ENCODE data around the gene RIN1.
"Not testable (repeated sequence)": the region's sequence is repeated elsewhere in the genome, so short reads cannot be mapped to it uniquely, and the experiment has no call there.

The RIN1 gene

DNA sequence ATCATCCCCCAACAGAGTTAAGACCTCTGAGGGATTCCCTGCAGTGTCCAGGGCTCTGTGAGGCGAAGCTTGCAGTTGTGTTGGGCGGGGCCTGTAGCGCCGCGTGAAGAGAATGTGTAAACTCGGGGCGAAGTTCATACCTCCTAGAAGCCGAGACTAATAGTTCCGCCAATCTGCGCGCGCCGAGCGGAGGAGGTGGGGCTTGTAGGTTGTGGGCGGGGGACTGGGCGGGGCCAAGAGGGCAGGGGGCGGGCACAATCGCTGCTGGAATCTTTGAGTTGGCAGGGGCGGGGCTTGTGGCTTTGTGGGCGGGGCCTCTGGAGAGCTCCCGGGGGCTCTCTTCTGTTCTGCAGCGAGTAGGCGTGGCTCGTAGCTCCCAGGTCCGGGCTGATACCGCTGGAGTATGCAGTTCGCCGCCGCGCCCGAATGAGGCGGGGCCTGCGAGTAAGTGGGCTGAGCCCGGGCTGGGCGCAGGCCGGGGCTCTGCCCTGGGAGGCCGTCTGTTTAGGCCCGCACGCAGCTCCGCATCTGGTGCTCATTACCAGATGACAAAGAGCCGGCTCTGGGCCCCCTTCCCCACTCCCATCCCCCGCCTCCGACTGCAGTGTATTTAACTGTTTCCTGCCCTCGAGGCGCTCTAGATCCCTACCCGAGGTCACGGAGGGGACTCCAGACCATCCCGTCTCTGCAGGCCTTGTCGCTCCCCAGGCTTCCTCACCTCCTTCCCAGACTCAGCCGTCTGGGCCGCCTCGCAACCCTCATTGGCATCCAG, 23.5 kb downstream of the RIN1 start:
- Histone ChIP-seq H3K4me3 (ENCODE audit: insufficient read depth, low read depth, low read length, poor library complexity, severe bottlenecking) (peak overlapping the region; percentile 53), H3K36me3 (ENCODE audit: control insufficient read depth, insufficient read depth, low read length) (no peaks in the 10 kb centered on the region), H3K27me3 (replicated peaks; ENCODE audit: control insufficient read depth, insufficient read depth, low read length, poor library complexity, severe bottlenecking) (no peaks in the 10 kb centered on the region), H3K4me1 (ENCODE audit: control insufficient read depth, insufficient read depth, low read length, poor library complexity, severe bottlenecking) (peaks cover 18% of the 10 kb centered on the region), H3K9me3 (ENCODE audit: control insufficient read depth, low read length) (no peaks in the 10 kb centered on the region), H3K27ac (ENCODE audit: insufficient read depth, low read length, poor library complexity, severe bottlenecking) (peak overlapping the region; percentile 74)
- DNase-seq: peak; percentile 96 to 99 (median 99)

DNA sequence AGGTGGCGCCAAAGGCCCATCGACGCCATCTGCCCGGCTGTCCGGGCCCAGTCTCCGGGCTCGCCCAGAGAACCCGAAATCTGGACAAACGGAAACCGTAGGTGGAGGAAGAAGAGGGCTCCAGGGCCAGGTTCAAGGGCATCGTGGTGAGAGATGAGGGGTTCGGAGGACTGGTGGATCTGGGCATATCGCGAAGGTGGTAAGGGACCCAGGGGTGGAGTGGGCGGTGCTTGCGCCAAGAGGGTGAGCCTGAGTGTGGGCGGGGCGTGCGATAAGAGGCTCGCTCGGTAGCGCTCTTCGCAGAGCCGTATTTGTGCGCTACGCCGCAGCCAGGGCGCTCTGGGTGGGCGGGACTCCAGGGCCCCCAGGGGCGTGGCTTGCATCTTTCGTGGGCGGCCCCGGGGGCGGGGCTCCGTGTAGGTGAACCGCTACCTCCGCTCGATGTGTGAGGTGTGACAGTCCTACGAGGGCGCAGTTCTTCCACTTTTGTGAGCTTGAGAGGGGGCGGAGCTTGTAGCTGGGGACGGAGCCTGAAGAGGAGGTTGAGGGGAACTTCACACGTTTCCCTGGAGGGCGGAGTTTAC, 24.2 kb downstream of the RIN1 start:
- Histone ChIP-seq H3K27ac (ENCODE audit: insufficient read depth, low read length, poor library complexity, severe bottlenecking) (peak overlapping the region; percentile 74), H3K9me3 (ENCODE audit: control insufficient read depth, low read length) (no peaks in the 10 kb centered on the region)
- DNase-seq: peak; percentile 92 to 98 (median 97)

DNA sequence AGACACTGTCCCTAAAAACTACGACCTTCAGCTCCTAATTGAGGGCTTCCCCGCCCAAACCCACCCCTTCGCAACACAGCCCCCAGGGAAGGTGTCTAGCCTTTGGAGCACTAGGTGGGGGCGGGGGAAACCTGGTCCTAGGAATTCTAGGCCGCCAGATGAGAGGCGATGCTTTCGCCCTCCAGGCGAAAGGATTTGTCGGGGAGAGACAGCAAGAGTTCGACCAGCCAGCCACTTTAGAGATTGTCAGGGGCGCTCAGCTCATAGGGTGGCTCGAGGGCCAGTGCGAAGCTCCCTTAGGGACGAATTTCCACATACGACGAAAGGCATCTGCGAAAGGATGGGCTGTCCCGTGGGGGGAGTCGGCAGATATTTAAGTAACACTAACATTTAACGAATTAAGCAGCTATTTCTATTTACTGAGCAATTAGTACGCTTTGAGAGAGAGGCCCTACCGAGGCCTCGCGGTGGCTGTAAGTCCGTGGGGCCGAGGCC, 24.7 kb downstream of the RIN1 start:
- H3K9me3 ChIP-seq (ENCODE audit: control insufficient read depth, low read length): no peaks in the 10 kb centered on the region
- DNase-seq: no peak
- peak overlapping the region; percentile 63 for H3K4me3 ChIP-seq (ENCODE audit: insufficient read depth, low read depth, low read length, poor library complexity, severe bottlenecking)
- peaks cover 12% of the 10 kb centered on the region for H3K4me1 ChIP-seq (ENCODE audit: control insufficient read depth, insufficient read depth, low read length, poor library complexity, severe bottlenecking)
- H3K27me3 ChIP-seq (replicated peaks; ENCODE audit: control insufficient read depth, insufficient read depth, low read length, poor library complexity, severe bottlenecking): no peaks in the 10 kb centered on the region
- peak overlapping the region; percentile 74 for H3K27ac ChIP-seq (ENCODE audit: insufficient read depth, low read length, poor library complexity, severe bottlenecking)
- no peaks in the 10 kb centered on the region for H3K36me3 ChIP-seq (ENCODE audit: control insufficient read depth, insufficient read depth, low read length)

More for the DNA sequence above, 24.2 kb downstream of the RIN1 start:
- H3K36me3 ChIP-seq (ENCODE audit: control insufficient read depth, insufficient read depth, low read length): no peaks in the 10 kb centered on the region
- H3K4me3 ChIP-seq (ENCODE audit: insufficient read depth, low read depth, low read length, poor library complexity, severe bottlenecking): peak overlapping the region; percentile 63
- H3K4me1 ChIP-seq (ENCODE audit: control insufficient read depth, insufficient read depth, low read length, poor library complexity, severe bottlenecking): peaks cover 12% of the 10 kb centered on the region
- H3K27me3 ChIP-seq (replicated peaks; ENCODE audit: control insufficient read depth, insufficient read depth, low read length, poor library complexity, severe bottlenecking): no peaks in the 10 kb centered on the region

DNA sequence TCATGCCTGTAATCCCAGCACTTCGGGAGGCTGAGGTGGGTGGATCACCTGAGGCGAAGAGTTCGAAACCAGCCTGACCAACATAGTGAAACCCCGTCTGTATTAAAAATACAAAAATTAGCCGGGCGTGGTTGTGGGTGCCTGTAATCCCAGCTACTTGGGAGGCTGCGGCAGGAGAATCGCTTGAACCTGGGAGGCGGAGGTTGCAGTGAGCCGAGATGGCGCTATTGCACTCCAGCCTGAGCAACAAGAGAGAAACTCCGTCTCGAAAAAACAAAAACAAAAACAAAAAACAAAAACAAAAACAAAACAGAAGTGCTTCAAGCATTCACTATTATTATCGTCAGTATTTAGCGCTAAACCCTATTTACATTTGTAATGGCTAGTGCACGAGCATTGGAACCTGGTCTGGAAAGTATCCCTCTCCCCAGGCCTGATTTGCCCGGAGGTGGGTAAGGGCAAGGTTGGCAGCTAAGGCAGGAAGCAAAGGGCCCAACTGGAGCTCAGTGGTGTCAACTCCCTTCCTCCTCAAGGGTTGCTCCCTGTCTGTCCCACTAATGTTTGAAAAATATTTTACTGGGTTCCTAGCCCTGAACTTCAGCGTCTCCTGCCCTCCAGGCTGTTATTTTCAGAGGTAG, 25.3 kb downstream of the RIN1 start:
- not testable (repeated sequence) for DNase-seq; H3K27ac ChIP-seq (ENCODE audit: insufficient read depth, low read length, poor library complexity, severe bottlenecking); H3K9me3 ChIP-seq (ENCODE audit: control insufficient read depth, low read length); H3K4me3 ChIP-seq (ENCODE audit: insufficient read depth, low read depth, low read length, poor library complexity, severe bottlenecking); H3K27me3 ChIP-seq (replicated peaks; ENCODE audit: control insufficient read depth, insufficient read depth, low read length, poor library complexity, severe bottlenecking); H3K36me3 ChIP-seq (ENCODE audit: control insufficient read depth, insufficient read depth, low read length)
- H3K4me1 ChIP-seq (ENCODE audit: control insufficient read depth, insufficient read depth, low read length, poor library complexity, severe bottlenecking): peaks cover 12% of the 10 kb centered on the region

DNA sequence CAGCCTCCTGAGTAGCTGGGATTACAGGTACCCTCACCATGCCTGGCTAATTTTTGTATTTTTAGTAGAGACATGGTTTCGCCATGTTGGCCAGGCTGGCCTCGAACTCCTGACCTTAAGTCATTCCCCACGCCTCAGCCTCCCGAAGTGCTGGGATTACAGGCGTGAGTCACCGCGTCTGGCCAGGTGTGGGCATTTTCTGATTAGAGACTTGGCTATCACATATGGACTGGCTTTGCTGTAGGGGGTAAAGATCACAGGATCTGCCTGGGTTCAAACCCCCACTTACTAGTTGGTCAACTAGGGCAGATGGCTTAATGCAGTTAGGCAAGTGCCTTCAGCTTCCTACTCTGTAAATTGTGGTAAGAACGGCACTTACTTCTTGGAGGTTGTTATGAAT, 25.9 kb downstream of the RIN1 start:
- no peak overlapping the region for H3K4me3 ChIP-seq (ENCODE audit: insufficient read depth, low read depth, low read length, poor library complexity, severe bottlenecking)
- H3K4me1 ChIP-seq (ENCODE audit: control insufficient read depth, insufficient read depth, low read length, poor library complexity, severe bottlenecking): peaks cover 12% of the 10 kb centered on the region
- no peak overlapping the region for H3K27ac ChIP-seq (ENCODE audit: insufficient read depth, low read length, poor library complexity, severe bottlenecking)
- no peaks in the 10 kb centered on the region for H3K36me3 ChIP-seq (ENCODE audit: control insufficient read depth, insufficient read depth, low read length)
- no peaks in the 10 kb centered on the region for H3K9me3 ChIP-seq (ENCODE audit: control insufficient read depth, low read length)
- H3K27me3 ChIP-seq (replicated peaks; ENCODE audit: control insufficient read depth, insufficient read depth, low read length, poor library complexity, severe bottlenecking): no peaks in the 10 kb centered on the region
- no peak for DNase-seq

DNA sequence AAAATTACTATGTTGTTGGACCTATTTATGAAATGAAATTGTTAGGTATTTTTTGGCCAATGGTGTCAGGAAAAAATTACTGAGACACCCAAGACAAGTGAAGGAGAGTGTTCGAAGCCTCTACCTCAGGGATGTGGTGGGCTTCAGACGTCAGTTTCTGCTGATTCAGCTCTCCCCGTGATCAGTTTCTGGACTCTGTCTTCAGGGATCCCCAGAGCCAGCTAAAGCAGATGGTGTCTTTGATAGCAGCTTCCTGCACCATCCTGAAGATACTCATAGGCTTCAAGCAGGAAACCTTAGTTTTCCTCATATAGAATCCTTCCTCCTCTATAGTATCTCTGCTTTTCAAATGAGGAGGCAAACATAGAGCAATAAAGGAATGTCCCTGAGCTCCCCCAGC, 26.8 kb downstream of the RIN1 start:
- H3K4me1 ChIP-seq (ENCODE audit: control insufficient read depth, insufficient read depth, low read length, poor library complexity, severe bottlenecking): peaks cover 12% of the 10 kb centered on the region
- no peaks in the 10 kb centered on the region for H3K36me3 ChIP-seq (ENCODE audit: control insufficient read depth, insufficient read depth, low read length)
- H3K27ac ChIP-seq (ENCODE audit: insufficient read depth, low read length, poor library complexity, severe bottlenecking): no peak overlapping the region
- DNase-seq: no peak
- H3K27me3 ChIP-seq (replicated peaks; ENCODE audit: control insufficient read depth, insufficient read depth, low read length, poor library complexity, severe bottlenecking): no peaks in the 10 kb centered on the region
- no peak overlapping the region for H3K4me3 ChIP-seq (ENCODE audit: insufficient read depth, low read depth, low read length, poor library complexity, severe bottlenecking)
- H3K9me3 ChIP-seq (ENCODE audit: control insufficient read depth, low read length): no peaks in the 10 kb centered on the region

DNA sequence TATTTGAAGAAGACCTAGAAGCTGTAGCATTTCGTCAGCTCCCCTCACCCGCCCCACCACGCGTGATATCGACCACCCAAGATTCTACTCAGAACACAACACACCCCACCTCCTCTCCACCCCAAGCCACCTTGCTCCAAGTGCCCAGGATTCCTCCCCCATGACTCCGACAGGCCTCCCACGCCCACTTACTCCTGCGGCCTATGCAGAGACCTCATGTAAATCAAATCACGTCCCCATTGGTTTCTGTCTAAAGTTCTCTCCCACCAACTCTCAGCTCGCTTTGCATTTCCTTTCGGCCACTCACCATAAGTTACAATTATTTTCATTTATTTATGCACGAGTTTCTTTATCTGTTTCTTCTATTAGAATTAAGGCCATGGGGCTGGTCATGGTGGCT, 33.6 kb downstream of the RIN1 start:
- Histone ChIP-seq H3K9me3 (ENCODE audit: control insufficient read depth, low read length) (no peaks in the 10 kb centered on the region), H3K4me3 (ENCODE audit: insufficient read depth, low read depth, low read length, poor library complexity, severe bottlenecking) (no peak overlapping the region), H3K36me3 (ENCODE audit: control insufficient read depth, insufficient read depth, low read length) (no peaks in the 10 kb centered on the region), H3K4me1 (ENCODE audit: control insufficient read depth, insufficient read depth, low read length, poor library complexity, severe bottlenecking) (no peaks in the 10 kb centered on the region), H3K27me3 (replicated peaks; ENCODE audit: control insufficient read depth, insufficient read depth, low read length, poor library complexity, severe bottlenecking) (no peaks in the 10 kb centered on the region), H3K27ac (ENCODE audit: insufficient read depth, low read length, poor library complexity, severe bottlenecking) (no peak overlapping the region)
- DNase-seq: no peak

DNA sequence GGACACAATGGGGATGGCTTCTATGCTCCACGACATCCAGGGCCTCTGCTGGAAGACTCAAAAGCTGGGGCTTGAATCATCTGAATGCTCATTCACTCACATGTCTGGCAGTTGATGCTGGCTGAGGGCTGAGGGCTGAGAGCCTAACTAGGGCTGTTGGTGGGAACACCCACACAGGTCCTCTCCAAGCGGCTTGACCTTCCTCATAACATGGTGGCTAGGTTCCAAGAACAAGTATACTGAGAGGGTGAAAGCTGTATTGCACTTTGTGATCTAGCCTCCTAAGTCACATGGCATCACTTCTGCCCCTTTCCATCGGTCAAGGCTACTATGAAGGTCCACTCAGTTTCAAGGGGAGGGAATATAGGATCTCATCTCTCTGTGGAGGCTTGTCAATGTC, 37.0 kb downstream of the RIN1 start:
- Histone ChIP-seq H3K4me1 (ENCODE audit: control insufficient read depth, insufficient read depth, low read length, poor library complexity, severe bottlenecking) (no peaks in the 10 kb centered on the region), H3K36me3 (ENCODE audit: control insufficient read depth, insufficient read depth, low read length) (no peaks in the 10 kb centered on the region), H3K27me3 (replicated peaks; ENCODE audit: control insufficient read depth, insufficient read depth, low read length, poor library complexity, severe bottlenecking) (no peaks in the 10 kb centered on the region), H3K27ac (ENCODE audit: insufficient read depth, low read length, poor library complexity, severe bottlenecking) (no peak overlapping the region), H3K4me3 (ENCODE audit: insufficient read depth, low read depth, low read length, poor library complexity, severe bottlenecking) (no peak overlapping the region), H3K9me3 (ENCODE audit: control insufficient read depth, low read length) (no peaks in the 10 kb centered on the region)
- DNase-seq: no peak

DNA sequence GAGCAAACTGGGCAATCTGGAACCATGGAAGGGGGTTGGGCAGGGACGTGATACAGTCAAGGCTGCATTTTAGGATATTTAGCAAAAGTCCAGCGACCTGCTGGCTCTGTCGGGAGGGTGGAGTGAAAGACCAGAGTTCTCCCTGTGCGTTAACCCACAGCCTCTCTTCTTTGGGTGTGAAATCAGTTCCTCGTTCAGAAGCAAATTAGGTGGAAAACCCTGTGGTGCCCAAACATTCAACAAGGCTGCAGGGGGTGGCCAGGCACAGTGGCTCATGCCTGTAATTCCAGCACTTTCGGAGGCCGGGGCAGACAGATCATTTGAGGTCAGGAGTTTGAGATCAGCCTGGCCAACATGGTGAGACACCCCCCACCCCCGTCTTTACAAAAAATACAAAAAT, 38.6 kb downstream of the RIN1 start:
- Histone ChIP-seq H3K36me3 (ENCODE audit: control insufficient read depth, insufficient read depth, low read length) (no peaks in the 10 kb centered on the region), H3K27me3 (replicated peaks; ENCODE audit: control insufficient read depth, insufficient read depth, low read length, poor library complexity, severe bottlenecking) (peaks cover under 1% of the 10 kb centered on the region), H3K9me3 (ENCODE audit: control insufficient read depth, low read length) (no peaks in the 10 kb centered on the region), H3K27ac (ENCODE audit: insufficient read depth, low read length, poor library complexity, severe bottlenecking) (no peak overlapping the region), H3K4me1 (ENCODE audit: control insufficient read depth, insufficient read depth, low read length, poor library complexity, severe bottlenecking) (no peaks in the 10 kb centered on the region), H3K4me3 (ENCODE audit: insufficient read depth, low read depth, low read length, poor library complexity, severe bottlenecking) (no peak overlapping the region)
- no peak for DNase-seq

Measured in effector memory CD4-positive, alpha-beta T cell (primary cell).